Peyer's patch (tissue), 4 donors: ENCODE measurements around the gene PPTC7.
"Not testable (repeated sequence)": the region's sequence is repeated elsewhere in the genome, so short reads cannot be mapped to it uniquely, and the experiment has no call there.

Experiments
- CTCF ChIP-seq, 6 experiments: fragments of 450-650 bp in 4 of 6; fragments of 200-600 bp in 2 of 6; sonication (generic) in 1 of 6; IDR thresholded peaks; one replicate each; pipeline ENCODE4 v1.5.1; 2017 to 2019; ENCODE audit warnings: antibody characterized with exemption in 6 of 6, mild to moderate bottlenecking in 3 of 6, moderate library complexity in 1 of 6
- POLR2A ChIP-seq, 2 donors: fragments of 450-650 bp; IDR thresholded peaks; one replicate each; pipeline ENCODE4 v1.5.1; 2017; ENCODE audit warnings: antibody characterized with exemption in 2 of 2, mild to moderate bottlenecking in 2 of 2, moderate library complexity in 2 of 2

GRCh38 chr12:110518014-110518413 lies 65.1 kb downstream of the PPTC7 start:
- not testable (repeated sequence) for TF ChIP-seq CTCF, POLR2A (IDR thresholded peaks at IDR 0.05)
